Muscle of back (tissue), 11 donors: ENCODE measurements around the gene ADCY1. TPM values are rescaled to one million over a fixed set of nuclear protein-coding genes. Genes with fewer than 3 reads are reported as not detected.
A peak's percentile ranks its signal among the peaks of the same experiment; 100 is the strongest.

Experiments
- DNase-seq, 3 donors: peaks; one replicate each; pipeline versions ENCODE4 v3.0.0 to v3.0.0-alpha.2; 2013
- polyA plus RNA-seq, 10 donors: library from polyadenylated mRNA; unstranded; fragments of 120-200 nt; gene quantifications; one replicate each; pipeline ENCODE4 v1.2.1, GENCODE V29; 2013; ENCODE audit not compliant: insufficient read length in 10 of 10

ADCY1 gene
- polyA plus RNA-seq, 10 donors = 10.6 to 19.7 (median 14.7) TPM

DNA sequence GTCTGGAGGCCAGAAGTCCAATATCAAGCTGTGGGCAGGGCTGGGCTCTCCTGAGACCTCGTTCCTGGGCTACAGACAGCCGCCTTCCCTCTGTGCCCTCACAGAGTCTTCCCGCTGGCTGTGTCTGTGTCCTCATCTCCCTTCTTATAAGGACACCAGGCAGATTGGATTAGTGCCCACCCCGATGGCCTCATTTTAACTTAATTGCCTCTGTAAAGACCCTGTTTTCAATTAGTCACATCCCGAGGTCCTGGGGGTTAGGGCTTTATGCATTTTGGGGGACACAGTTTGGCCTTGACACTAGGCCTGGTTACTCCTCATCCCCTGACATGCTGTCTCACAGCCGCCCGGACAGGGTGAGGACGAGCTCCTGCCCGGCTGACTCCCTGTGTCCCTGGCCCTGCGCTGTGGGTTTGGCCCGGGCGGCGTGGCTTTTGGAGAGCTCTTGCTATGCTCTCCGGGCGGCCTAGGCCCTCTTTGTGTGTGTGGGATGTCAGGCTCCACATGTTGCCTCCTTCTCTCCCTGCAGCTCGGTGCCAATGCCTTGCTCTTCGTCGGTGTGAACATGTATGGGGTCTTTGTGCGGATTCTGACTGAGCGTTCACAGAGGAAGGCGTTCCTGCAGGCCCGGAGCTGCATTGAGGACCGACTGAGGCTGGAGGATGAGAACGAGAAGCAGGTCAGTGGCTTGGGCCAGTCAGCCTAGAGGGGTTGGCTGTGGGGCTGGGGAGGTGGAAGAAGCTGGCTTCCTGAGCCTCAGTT lies 18.2 kb downstream of the ADCY1 start:
- no peak for DNase-seq

DNA sequence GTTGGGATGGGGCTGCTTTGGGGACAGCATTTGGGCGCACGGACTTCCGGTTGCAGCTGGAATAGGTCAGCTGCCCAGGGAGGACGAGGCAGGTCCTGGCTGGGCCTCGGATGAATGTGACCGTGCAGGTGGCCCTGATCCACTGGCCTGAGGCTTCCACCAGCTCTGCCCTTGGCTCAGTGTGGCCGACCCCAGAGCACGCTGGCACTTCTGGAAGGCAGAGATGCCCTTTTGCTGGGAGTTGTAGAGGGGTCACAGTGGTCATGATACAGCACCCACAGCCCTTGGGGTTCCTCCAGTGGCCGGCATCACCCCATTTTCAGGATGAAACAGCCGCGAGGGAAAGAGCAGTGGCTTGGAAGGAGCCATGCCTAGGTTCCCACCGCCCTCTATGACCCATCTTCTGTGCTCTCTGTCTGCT lies 19.0 kb downstream of the ADCY1 start:
- DNase-seq = no peak

DNA sequence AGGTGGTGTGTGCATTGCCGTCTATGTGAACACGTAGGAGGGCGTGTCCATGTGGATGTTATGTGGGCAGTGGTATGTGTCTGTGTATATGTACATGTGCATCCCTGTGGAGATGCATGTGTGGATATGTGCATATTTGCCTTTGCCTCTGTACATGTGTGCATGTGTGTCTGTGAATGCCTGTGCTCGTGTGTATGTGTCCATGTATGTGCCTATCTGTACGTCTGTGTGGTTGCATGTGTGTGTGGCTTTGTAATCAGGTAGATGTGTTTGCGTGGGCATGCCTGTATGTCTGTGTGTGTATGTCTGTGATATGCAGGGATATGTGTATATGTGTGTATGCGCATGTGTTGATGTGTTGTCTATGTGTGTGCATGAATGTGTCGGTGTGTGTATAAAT lies 19.7 kb downstream of the ADCY1 start:
- no peak for DNase-seq

DNA sequence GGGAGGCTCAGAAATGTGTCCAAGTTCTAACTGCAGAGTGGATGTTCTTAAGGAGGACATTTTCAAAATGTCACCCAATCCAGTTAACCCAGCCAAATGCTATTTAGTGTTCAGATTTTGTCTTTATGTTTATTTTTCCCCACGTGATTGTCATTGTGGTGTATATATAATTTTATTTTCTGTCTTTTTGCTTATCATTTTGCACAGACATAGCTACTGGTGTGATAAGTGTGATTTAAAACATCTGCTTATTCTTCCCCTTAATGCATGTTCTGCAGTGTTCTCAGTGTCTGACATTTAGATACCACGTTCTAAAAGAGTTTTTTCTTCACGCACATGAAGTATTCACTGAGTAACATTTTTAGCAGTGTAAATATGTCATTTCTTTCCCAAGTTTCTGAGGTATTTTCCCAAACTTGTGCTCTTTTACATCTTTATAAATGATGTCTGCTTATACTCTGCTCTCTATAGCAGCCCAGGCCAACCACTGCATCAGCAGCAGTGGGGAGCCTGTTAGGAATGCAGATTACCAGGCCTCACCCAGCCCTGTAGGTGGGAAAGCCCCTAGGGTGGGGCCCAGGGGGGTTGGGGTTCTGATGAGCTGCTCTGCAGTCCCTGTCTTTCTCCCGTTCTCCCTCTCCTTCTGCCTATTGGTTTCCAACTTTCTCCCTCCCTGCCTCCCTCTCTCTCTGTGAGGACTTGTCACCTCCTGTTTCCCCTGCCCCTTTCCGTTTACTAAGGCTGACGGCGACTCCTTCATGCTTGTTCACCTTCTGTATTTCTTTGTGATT lies 20.8 kb downstream of the ADCY1 start:
- no peak for DNase-seq

DNA sequence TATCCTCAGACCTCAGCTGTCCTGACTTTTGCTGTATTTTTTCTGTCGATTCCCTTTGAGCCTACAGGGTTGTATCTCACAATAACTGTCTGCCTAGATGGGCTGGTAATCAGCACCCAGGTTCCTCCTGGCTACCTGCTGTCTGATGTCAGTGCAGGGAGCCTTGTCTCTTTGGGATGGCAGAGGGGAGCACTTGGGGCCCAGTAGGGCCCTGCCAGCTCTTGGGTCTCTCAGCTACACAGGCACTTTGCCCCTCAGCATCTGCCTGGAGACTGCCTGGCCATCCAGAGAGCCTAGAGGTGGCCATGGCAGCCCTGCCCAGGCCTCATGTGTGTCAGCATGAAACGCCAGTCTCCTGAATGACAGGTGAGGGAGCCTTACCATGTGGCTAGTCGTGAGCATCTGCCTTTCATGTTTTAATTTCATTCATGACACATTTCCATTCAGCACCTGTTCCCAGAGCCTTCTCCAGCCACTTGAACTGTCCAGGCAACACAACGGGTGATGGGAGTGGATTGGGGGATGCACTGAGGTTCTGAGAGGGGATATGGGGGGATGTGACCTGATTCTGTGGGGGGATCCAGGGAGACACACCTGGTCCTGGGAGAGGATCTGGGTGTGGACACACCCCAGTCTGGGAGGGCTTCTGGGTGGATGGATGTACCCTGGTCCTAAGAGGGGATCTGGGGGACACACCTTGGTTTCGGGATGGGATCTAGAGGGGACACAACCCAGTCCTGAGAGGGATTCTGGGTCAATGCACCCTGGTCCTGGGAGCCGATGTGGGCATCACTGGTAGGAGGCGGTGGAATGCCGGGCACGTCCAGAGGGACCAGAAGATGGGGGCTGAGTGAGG lies 21.9 kb downstream of the ADCY1 start:
- no peak for DNase-seq

DNA sequence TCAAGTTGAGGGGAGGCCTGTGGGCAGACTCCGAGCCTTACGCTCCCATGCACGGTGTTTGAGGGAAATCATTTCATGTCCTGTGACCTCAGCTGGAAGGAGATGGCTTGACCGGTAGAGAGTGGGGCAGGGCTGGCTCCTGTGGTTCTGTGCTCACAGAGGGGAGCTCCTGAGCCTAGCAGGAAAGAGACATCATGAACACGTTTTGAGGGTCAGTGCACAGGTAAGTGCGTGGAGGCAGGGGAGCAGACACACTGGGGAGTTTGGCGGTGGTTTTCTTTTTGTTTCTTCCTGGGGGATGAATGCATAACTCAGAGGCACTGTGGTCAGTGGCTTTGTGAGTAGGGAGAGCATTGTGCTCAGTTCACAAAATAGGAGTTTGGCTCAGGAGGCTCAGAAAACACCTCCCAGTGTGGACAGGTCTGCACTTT lies 22.5 kb downstream of the ADCY1 start:
- no peak for DNase-seq

DNA sequence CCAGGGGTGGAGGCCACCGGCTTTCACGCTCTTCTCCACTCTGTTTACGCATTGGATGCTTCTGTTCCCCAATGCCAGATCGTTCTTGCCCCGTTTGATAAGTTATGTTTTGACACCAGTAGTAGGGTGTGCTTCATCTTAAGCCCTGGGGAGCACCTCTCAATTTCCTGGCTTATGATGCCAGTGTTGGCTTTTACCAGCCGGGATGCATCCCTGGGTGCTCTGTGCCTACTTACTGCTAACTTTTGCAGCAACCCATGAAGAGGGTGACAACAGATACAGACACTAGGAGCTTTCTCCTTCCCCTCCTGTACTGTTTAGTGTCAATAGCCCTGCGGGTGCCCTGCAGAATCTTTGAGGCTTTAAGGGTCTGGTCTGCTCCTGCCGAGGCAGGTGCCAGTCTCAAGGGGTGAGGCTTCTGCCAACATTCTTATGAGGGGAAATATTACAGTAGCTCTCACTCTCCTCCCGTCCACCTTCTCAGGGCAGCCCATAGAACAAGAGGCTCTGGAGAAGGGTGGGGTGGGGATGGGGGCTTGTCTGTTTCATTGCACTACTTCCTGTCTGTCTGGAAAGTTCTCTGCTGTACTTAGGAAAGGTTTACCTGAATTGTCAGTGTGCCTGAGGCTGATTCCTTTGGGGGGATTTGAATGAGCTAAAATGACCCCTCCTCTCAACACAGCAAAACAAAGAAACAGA lies 23.3 kb downstream of the ADCY1 start:
- DNase-seq = no peak

DNA sequence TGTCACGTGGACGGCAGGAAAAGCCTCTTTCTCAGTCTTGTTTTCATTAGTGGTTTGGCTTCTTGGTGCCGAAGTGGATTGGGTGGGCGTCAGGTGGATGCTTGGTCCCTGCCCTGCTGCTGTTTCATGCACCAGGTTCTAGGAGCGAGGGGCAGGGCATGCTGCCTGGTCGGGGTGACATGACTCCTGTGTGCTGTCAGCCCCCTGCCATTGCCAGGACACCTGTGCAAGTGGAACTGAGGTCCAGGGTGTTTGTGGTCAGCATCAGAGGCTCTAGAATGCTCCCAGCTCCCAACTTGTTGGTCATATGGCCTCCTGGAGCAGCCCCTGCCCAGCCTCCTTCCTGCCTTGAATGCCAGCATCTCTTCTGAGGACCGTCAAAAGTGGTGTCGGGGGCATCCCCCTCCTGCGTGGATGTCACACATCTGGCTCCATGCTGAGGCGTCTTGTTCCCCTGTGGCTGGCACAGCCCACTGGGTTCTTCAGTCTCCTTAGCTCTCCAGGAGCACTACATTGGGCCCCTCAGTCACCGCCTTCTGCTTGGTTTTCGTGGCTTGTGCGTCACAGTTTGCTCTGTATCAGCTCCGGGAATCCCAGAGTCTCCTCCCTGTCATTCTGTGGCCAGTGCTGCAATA lies 24.8 kb downstream of the ADCY1 start:
- no peak for DNase-seq

DNA sequence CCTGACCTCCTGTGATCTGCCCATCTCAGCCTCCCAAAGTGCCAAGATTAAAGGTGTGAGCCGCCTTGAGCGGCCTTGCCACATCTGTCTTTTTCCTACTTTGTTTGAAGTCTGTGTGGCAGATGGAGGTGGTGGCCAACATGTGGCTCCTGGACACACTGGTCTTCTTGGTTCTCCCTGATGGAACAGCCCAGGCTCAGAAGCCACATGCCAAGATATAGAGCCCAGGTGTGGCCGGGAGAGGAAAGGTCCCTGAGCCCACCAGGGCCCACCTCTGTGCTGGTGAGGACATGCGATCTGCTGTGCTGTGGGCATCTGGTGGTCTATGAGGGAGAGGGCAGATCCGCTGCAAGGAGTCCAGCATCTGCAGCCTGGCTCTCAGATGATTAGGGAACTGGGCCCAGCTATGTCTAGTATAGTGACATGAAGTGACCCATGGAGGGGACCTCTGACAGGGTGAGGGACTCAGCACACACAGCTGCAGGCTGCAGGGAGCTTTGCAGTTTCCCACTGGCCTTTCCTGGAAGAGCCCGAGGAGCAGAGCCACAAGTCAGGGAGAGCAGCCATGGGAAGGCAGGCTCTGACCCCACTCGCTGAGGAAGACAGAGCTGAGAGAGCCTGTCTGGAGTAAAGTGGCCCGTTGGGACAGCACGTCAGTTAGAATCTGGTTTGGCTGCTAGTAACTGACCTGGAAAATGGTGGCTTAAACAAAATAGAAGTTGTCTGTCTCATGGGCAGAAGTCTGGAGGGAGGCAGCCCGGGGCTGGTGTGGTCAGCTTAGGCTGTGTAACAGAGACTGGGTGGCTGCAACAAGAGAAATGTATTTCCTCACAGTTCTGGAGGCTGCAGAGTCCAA lies 25.9 kb downstream of the ADCY1 start:
- DNase-seq = peak in 2 of 3 donors; percentile 4 to 47

DNA sequence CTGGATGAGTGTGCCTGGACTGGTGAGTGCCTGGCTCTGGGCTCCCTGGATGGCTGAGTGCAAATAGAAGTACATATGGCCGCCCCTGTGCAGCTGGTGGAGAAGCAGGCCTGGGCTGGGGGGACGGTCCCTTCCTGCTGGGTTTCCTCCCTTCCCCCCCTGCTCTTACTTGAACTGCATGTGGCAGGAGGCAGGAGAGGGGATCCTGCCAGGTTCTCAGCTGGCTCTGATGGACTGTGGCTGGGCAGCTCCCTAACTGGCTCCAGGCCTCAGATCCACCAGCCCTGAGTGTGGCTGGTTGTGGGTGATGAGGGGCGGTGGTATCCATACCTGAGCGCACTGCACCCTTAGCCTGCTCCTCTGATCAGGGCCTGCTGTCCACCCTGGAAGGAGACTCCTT lies 26.9 kb downstream of the ADCY1 start:
- DNase-seq = no peak

DNA sequence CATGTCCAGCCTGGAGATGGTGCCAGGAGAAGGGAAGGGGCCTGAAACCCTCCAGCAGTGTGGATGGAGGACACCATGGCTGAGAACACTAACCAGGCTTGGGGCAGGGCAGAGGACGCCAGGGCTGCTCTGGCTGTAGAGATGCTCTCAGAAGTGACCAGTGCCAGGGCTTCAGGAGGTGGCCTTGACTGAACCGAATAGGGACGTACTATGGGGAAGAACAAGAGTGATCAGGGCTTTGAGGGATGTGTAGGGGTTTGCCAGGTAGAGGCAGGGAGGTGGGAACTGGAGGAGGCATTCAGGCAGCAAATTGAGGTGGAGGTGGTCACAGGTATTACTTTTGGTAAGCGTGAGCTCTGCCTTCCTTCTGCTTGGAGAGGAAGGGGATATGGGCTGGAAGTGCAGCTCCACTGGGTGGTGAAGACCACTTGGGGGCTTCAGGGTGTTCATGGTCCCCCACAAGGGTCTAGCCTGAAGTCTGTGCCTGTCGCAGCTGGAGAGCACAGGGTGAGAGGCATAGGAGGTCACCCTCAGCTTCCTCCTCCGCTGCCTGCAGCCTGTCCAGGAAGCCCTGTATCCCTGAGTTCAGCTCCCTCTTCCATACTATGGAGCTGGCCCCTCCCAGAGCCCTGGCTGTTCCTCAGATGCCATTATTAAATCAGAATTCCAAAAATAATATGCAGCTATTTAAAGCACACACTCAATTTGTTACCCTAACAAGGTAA lies 27.8 kb downstream of the ADCY1 start:
- DNase-seq = no peak

DNA sequence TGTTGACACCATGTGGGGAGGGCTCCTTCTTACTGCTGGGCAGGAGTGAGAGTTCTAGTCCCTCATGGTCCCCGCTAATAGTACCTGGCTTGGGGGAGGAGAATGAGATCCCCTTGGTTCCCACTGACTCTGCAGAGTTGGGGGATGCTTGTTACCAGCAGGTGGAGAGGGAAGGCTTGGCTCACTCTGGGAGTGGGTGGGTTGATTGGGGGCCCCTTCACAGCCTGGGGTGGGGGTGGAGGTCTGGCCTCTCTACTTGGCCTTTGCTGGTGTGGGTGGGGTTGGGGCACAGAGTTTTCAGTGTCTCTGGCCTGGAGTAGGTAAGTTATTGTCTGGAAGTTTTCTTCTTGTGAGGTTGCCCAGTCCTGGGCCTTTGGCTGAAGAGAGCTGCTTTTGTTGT lies 31.9 kb downstream of the ADCY1 start:
- DNase-seq = no peak

DNA sequence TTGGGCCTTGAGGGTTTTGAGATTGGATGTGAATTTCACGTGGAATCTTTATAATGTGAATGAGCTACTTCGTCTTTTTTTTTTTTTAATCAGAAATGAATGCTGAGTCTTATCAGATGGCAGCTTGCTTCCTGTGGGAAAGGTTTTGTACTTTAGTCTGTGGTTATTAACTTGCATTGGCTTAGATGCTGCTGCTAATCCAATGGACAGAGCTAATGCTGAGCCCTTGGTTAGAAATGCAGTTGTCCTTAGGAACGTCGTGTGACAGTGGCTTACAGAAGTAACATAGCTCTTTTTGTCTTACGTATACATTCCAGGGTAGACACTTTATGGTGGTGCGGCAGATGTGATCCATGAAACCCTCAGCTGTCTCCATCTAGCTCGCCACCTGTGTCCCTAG lies 32.8 kb downstream of the ADCY1 start:
- DNase-seq = no peak

DNA sequence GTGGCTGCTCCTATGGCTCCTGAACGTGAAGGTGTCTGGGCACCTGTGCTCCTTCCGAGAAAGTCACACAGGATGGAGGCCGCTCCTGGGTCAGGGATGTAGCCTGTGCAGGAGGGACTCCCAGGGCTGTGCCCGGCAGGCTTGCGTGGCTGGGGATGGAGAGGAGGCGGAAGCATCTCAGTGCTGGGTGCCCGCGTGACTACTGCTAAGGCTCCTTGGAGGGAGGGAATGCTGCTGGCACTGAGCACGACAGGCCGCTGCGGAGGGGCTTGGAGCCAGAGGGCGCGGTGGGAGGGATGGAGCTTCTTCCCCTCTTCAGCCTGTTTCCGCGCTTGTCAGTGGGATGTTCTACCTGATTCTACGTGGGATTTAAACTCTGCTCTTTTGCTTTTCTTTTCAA lies 35.0 kb downstream of the ADCY1 start:
- no peak for DNase-seq

DNA sequence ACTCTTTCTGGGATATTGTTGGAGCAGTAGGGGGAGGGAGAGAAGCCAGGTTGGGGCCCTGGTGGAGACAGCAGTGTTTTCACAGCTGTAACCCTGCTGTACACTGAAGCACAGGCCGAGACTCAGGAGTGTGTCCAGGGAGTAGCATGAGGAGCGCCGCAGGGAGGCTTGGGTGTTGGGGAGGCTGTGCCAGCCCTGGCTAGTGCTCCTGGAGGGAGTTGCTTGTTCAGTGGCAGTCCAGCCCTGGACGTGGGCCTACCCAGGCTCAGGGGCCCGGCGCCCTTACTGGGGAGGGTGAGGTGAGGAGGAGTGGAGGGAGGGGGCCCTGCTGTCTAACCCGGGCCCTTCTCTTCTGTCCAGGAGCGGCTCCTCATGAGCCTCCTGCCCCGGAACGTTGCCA lies 35.9 kb downstream of the ADCY1 start:
- no peak for DNase-seq

DNA sequence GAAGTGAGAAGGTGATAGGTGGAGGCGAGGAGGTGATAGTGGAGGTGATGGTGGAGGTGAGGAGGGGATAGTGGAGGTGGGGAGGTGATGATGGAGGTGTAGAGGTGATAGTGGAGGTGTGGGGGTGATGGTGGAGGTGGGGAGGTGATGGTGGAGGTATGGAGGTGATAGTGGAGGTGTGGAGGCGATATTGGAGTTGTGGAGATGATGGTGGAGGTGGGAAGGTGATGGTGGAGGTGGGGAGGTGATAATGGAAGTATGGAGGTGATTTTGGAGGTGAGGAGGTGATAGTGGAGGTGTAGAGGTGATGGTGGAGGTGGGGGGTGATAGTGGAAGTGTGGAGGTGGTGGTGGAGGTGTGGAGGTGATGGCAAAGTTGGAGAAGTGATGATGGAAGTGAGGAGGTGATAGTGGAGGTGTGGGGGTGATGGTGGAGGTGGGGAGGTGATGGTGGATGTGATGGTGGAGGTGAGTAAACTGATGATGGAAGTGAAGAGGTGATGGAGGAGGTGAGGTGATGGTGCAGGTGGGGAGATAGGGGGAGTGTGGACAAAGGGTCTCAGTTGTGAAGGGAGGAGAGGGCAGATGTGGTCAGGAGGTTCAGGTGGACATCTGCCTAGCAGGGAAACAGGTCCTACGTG lies 36.6 kb downstream of the ADCY1 start:
- DNase-seq = no peak

DNA sequence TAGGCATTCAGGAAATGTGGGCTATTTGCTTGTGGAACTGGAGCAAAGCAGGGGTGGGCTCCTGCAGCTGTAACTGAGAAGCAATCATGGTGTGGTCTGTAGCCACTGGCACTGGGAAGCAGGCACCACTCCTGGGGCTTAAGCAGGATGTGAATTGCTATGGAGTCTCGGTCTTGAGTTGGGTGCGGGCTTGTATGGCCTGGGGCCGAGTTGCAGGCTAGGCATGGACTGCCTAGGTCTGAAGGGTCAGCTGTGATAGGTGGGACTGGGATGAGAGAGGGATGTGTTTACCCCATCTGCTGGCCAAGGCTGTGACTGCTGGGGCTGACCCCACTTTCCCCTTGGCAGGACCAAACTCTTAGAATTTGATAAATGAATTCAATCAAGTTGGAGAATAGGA lies 43.0 kb downstream of the ADCY1 start:
- no peak for DNase-seq

DNA sequence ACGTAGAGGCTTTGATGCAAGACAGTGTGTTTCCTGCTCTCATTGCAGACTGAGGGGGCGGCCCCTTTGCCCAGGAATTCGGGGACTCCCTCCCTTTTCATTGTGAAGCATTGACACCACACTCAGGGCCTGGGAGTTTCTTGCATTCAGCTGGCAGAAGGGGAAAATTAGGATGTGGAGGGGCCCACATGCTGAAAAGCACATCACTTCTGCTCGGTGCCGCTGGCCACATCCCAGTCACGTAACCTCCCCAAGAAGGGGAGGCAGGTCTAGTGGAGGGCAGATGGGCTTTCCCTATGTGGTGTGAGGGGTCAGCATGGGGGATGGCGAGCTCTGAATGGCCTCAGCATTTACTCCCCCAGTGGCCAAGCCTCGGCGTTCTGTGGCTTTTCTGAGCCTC lies 47.9 kb downstream of the ADCY1 start:
- DNase-seq = no peak

DNA sequence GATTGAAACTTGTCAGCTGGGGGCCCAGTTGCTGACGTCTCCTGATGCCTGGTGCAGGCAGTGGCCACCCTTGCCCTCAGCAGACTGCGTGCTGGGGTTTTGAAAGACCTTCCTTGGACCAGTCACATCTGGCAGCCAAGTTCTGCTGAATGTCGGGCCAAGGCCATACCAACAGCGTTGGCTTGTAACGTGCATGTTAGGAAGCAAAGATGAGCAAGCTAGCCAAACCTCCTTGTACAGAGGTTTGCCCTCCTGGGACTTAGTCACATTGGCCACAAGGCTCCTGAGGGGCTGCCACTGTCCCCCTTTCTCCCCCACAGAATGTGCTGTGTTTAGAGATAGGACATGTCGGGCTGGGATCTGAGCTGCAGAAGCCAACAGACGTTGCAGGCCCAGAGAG lies 49.0 kb downstream of the ADCY1 start:
- DNase-seq = no peak
